Fibroblast of lung (primary cell): ENCODE results near the gene RNF215. TPM values are rescaled to one million over a fixed set of nuclear protein-coding genes. Genes with fewer than 3 reads are reported as not detected.

Experiments used
- DNase-seq, 2 donors: peaks; one replicate each; pipeline versions ENCODE4 v3.0.0 to v3.0.0-alpha.2; 2010; ENCODE audit warnings: low read depth in 2 of 2
- H2AFZ ChIP-seq: 2 replicates; pipeline ENCODE4 v1.5.1; 2012; ENCODE audit warnings: low read length, control low read depth, inconsistent platforms
- H3K27ac ChIP-seq: 2 replicates; pipeline ENCODE4 v1.5.1; 2011; ENCODE audit warnings: low read length, control low read depth; ENCODE audit not compliant: insufficient read depth
- H3K27me3 ChIP-seq: 2 replicates; pipeline ENCODE4 v1.5.1; 2011; ENCODE audit warnings: mild to moderate bottlenecking, low read length; ENCODE audit not compliant: control insufficient read depth, insufficient read depth
- H3K36me3 ChIP-seq: 2 replicates; pipeline ENCODE4 v1.5.1; 2011; ENCODE audit warnings: low read length; ENCODE audit not compliant: control insufficient read depth, insufficient read depth
- H3K4me1 ChIP-seq: 2 replicates; pipeline ENCODE4 v1.5.1; 2011; ENCODE audit warnings: low read length; ENCODE audit not compliant: control insufficient read depth, insufficient read depth; ENCODE audit errors: extremely low read depth
- H3K4me2 ChIP-seq: 2 replicates; pipeline ENCODE4 v1.5.1; 2011; ENCODE audit warnings: low read length, control low read depth; ENCODE audit not compliant: insufficient read depth; ENCODE audit errors: extremely low read depth
- H3K4me3 ChIP-seq, 4 experiments: fragments of 200-600 bp in 1 of 4; sonication (generic) in 1 of 4; replicated peaks in 1 of 4; 2 replicates each; pipeline ENCODE4 v1.5.1; 2011 to 2016; ENCODE audit warnings: low read length in 4 of 4, low read depth in 3 of 4, mild to moderate bottlenecking in 3 of 4, control low read depth in 2 of 4, inconsistent platforms in 1 of 4, mixed read lengths in 1 of 4; ENCODE audit not compliant: insufficient read depth in 1 of 4; ENCODE audit errors: control extremely low read depth in 1 of 4
- H3K79me2 ChIP-seq: 2 replicates; pipeline ENCODE4 v1.5.1; 2012; ENCODE audit warnings: mild to moderate bottlenecking, low read length, inconsistent platforms; ENCODE audit not compliant: control insufficient read depth, insufficient read depth
- H3K9ac ChIP-seq: 2 replicates; pipeline ENCODE4 v1.5.1; 2011; ENCODE audit warnings: mild to moderate bottlenecking, low read length, control low read depth; ENCODE audit not compliant: insufficient read depth
- H3K9me3 ChIP-seq: 2 replicates; pipeline ENCODE4 v1.5.1; 2012; ENCODE audit warnings: low read depth, low read length; ENCODE audit not compliant: control insufficient read depth, insufficient read depth
- H4K20me1 ChIP-seq: 2 replicates; pipeline ENCODE4 v1.5.1; 2011; ENCODE audit warnings: low read length; ENCODE audit not compliant: control insufficient read depth, insufficient read depth; ENCODE audit errors: extremely low read depth
- CTCF ChIP-seq, 2 donors: IDR thresholded peaks in 1 of 2; conservative IDR thresholded peaks in 1 of 2; 1 replicate in 1 of 2; 2 replicates in 1 of 2; pipeline ENCODE4 v1.5.1; 2011 to 2012; ENCODE audit warnings: low read length in 2 of 2, control low read depth in 1 of 2, inconsistent platforms in 1 of 2, low read depth in 1 of 2, mild to moderate bottlenecking in 1 of 2
- EZH2 ChIP-seq: IDR thresholded peaks from 2 replicates; pipeline ENCODE4 v1.5.1; 2012; ENCODE audit warnings: low read length, control low read depth, mild to moderate bottlenecking; ENCODE audit errors: missing control alignments
- polyA plus RNA-seq, 2 donors: library from polyadenylated mRNA; depleted of rRNA in 1 of 2; stranded (reverse) in 1 of 2; unstranded in 1 of 2; fragments of >200 nt; gene quantifications; 2 replicates each; pipeline ENCODE4 v1.2.1, GENCODE V29; 2011 to 2012; ENCODE audit warnings: missing spikeins in 1 of 2
- total RNA-seq: library from RNA; depleted of rRNA; stranded (reverse); fragments of >200 nt; gene quantifications from 2 replicates; pipeline ENCODE4 v1.2.1, GENCODE V29; 2014

The RNF215 gene
- total and polyA plus RNA-seq, 2 donors (not counting 1 experiment from before 2014, with no cell fraction given): 5.3 to 30.2 TPM

GRCh38 chr22:30397656-30398635 lies 10.7 kb upstream of the RNF215 start:
- H3K4me1 ChIP-seq: peaks cover 11% of the 10 kb centered on the region
- peaks cover 22% of the 10 kb centered on the region for H3K79me2 ChIP-seq
- TF ChIP-seq CTCF (conservative IDR thresholded peaks at IDR 0.05 in 1 of 2, IDR thresholded peaks at IDR 0.05 in 1 of 2; ENCODE audit: low read depth in 1 of 2, low read length in 2 of 2) (no peak), EZH2 (no peak)
- no peaks in the 10 kb centered on the region for H4K20me1 ChIP-seq
- no peak overlapping the region for H2AFZ ChIP-seq
- DNase-seq: no peak
- H3K9ac ChIP-seq: peak overlapping the region; percentile 64
- no peaks in the 10 kb centered on the region for H3K9me3 ChIP-seq
- H3K4me3 ChIP-seq: peak overlapping the region; percentile 55 to 77 (median 66)
- peak overlapping the region; percentile 41 for H3K27ac ChIP-seq
- H3K27me3 ChIP-seq: no peaks in the 10 kb centered on the region
- peak overlapping the region; percentile 69 for H3K4me2 ChIP-seq
- H3K36me3 ChIP-seq: peaks cover 1% of the 10 kb centered on the region

GRCh38 chr22:30396871-30397655 lies 9.9 kb upstream of the RNF215 start, which contains the start of gene SEC14L2:
Gene SEC14L2, plus strand, starts transcription at chr22:30397018. Its CDS starts 99 bp downstream, at chr22:30397117.
- DNase-seq: peak; percentile 39 to 49

More at GRCh38 chr22:30396871-30397655, 9.9 kb upstream of the RNF215 start, which contains the start of gene SEC14L2:
- TF ChIP-seq CTCF (conservative IDR thresholded peaks at IDR 0.05 in 1 of 2, IDR thresholded peaks at IDR 0.05 in 1 of 2; ENCODE audit: low read depth in 1 of 2, low read length in 2 of 2): no peak
- TF ChIP-seq EZH2: no peak
- Histone ChIP-seq H4K20me1 (no peaks in the 10 kb centered on the region), H3K27ac (peak within 1 kb of the TSS; percentile 41), H3K4me2 (peak within 1 kb of the TSS; percentile 69), H3K4me3 (peak within 1 kb of the TSS; percentile 55 to 77 (median 66)), H3K9me3 (no peaks in the 10 kb centered on the region), H3K79me2 (peaks cover 22% of the 10 kb centered on the region), H3K27me3 (no peaks in the 10 kb centered on the region), H2AFZ (peak within 1 kb of the TSS; percentile 47), H3K4me1 (peaks cover 11% of the 10 kb centered on the region), H3K36me3 (peaks cover 1% of the 10 kb centered on the region), H3K9ac (peak within 1 kb of the TSS; percentile 64)
